H1 (cell line): Measurements from ENCODE around the gene ZNF320. TPM values are rescaled to one million over a fixed set of nuclear protein-coding genes. Genes with fewer than 3 reads are reported as not detected.
A peak's percentile ranks its signal among the peaks of the same experiment; 100 is the strongest.

Source experiments
- EGR1 ChIP-seq: IDR thresholded peaks from 2 replicates; pipeline ENCODE4 v1.6.1; 2011; ENCODE audit warnings: low read depth, low read length, borderline replicate concordance
- SIX5 ChIP-seq: IDR thresholded peaks from 2 replicates; pipeline ENCODE4 v1.6.1; 2011; ENCODE audit warnings: mild to moderate bottlenecking, low read depth, low read length
- polyA plus RNA-seq, 7 experiments: library from polyadenylated mRNA; depleted of rRNA in 3 of 7; stranded (reverse) in 5 of 7; unstranded in 2 of 7; fragments of >200 nt in 5 of 7; fragments of 200-250 nt in 2 of 7; gene quantifications; 1 replicate in 5 of 7; 2 replicates in 1 of 7; 4 replicates in 1 of 7; pipeline versions ENCODE4 v1.2.1 to v1.2.3, GENCODE V29; 2011 to 2013; ENCODE audit warnings: missing spikeins in 2 of 7, mixed read lengths in 2 of 7
- total RNA-seq: library from RNA; stranded (reverse); fragmentation: NEBNext Ultra II Directional; extraction: Animal tissue kit (Norgen Biotek cat#: 25700); gene quantifications from 2 replicates; pipeline ENCODE4 v1.2.1, GENCODE V29; 2021
- TF ChIP-seq, protein P1 (sequence below): IDR thresholded peaks from 2 replicates; pipeline ENCODE4 v1.6.1; 2012; ENCODE audit warnings: inconsistent platforms

ZNF320 gene
- total and polyA plus RNA-seq, 2 of the 8 experiments (the other 6 are each of a cell fraction or from before 2014, with no cell fraction given) = 20.6 to 26.8 TPM

DNA sequence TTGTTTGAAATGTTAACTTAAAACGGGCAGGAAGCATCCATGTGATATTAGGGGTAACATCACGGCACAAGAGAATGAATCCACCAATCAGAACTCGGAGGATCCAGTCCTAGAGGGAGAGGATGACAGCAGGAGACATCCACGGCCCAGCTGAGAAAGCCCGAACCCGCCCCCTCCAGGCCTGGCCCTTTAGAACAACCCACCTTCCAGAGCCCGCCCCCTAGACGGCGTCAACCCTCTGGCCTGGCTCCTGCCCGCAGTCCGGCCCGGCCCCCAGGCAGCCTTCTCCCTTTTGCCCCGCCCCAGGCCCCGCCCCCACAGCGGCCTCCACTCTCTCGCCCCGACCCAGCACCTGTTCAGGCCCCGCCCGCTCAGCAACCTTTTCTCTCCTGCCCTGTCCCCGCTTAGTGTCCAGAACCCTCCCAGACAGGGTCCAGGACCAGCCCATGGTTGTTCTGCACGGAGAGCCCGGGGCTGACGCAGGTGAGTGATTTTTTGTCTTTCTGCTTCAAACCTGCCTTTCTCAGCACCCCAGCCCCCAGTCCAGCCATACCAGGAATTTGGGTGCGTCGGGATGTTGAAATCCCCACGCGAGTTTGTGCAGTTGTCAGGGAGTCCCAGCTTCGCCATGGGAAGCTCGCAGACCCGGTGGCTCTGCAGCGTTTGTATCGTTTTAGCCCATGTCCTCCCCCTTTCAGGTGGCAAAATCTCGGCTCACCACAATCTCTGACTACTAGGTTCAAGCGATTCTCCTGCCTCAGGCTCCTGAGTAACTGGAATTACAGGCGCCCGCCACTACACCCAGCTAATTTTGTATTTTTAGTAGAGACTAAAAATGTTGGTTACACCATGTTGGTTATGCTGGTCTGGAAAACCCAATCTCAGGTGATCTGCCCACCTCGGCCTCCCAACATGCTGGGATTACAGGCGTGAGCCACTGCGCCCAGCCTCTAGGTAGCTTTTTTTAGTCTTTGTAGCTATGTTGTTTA, 49.2 kb upstream of the ZNF320 start (continued):
- no peak; the same call in 1 of the 2 replicates for TF ChIP-seq EGR1
- TF ChIP-seq, protein P1, sequence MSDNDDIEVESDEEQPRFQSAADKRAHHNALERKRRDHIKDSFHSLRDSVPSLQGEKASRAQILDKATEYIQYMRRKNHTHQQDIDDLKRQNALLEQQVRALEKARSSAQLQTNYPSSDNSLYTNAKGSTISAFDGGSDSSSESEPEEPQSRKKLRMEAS = peak; percentile 29; the same call in 1 of the 2 replicates
- no peak for TF ChIP-seq SIX5
